Endothelial cell of umbilical vein (primary cell): ENCODE measurements around the gene MARS2. TPM values are rescaled to one million over a fixed set of nuclear protein-coding genes. Genes with fewer than 3 reads are reported as not detected.

Experiments used
- BruUV-seq: library from RNA; stranded (reverse); fragments of 400-500 nt; replicated peaks from 2 replicates; lab custom pipeline; 2021; lab: Mats Ljungman, UMichigan
- CTCF ChIA-PET: fragments of 300-600, 350-600 bp; sonication (Branson Sonifier 250); formaldehyde crosslinking; loops from one replicate; lab custom pipeline; 2021; ENCODE audit warnings: antibody characterized with exemption, inconsistent platforms; lab: Charles Lee
- POLR2A ChIA-PET: fragments of 300-600, 350-600 bp; sonication (Branson Sonifier 250); formaldehyde crosslinking; loops from one replicate; lab custom pipeline; 2021; ENCODE audit warnings: antibody characterized with exemption, inconsistent platforms; lab: Charles Lee
- DNase-seq: peaks from one replicate; pipeline ENCODE4 v3.0.0-alpha.2; 2011; ENCODE audit warnings: low read depth, low spot score
- FAIRE-seq: peaks from 2 replicates; lab custom pipeline; 2011; peaks lifted over from hg19 to GRCh38; lab: Jason Lieb, UNC
- H2AFZ ChIP-seq: 2 replicates; pipeline ENCODE4 v1.6.0; 2012; ENCODE audit warnings: low read depth, low read length, control low read depth, inconsistent platforms
- H3K27ac ChIP-seq: 2 replicates; pipeline ENCODE4 v1.5.1; 2011; ENCODE audit warnings: low read depth, mild to moderate bottlenecking, control low read depth, low read length, moderate library complexity; ENCODE audit not compliant: insufficient read depth
- H3K27me3 ChIP-seq, 2 experiments: 2 replicates each; pipeline versions ENCODE4 v1.6.0 to v1.6.1; 2011; ENCODE audit warnings: low read length in 2 of 2, mixed read lengths in 1 of 2; ENCODE audit not compliant: control insufficient read depth in 2 of 2, insufficient read depth in 2 of 2
- H3K36me3 ChIP-seq, 2 experiments: 2 replicates in 1 of 2; 3 replicates in 1 of 2; pipeline ENCODE4 v1.5.1; 2011; ENCODE audit warnings: low read length in 2 of 2, mild to moderate bottlenecking in 1 of 2, moderate library complexity in 1 of 2; ENCODE audit not compliant: control insufficient read depth in 2 of 2, insufficient read depth in 2 of 2; ENCODE audit errors: extremely low read depth in 1 of 2
- H3K4me1 ChIP-seq: 3 replicates; pipeline ENCODE4 v1.5.1; 2011; ENCODE audit warnings: mild to moderate bottlenecking, low read length; ENCODE audit not compliant: control insufficient read depth, insufficient read depth; ENCODE audit errors: extremely low read depth
- H3K4me2 ChIP-seq: 2 replicates; pipeline ENCODE4 v1.6.1; 2011; ENCODE audit warnings: low read length, control low read depth, mixed read lengths; ENCODE audit not compliant: insufficient read depth
- H3K4me3 ChIP-seq, 3 experiments: fragments of 200-600 bp in 1 of 3; sonication (generic), shearing (Covaris generic) in 1 of 3; replicated peaks in 1 of 3; 2 replicates each; pipeline ENCODE4 v1.5.1; 2011 to 2016; ENCODE audit warnings: control low read depth in 3 of 3, low read length in 3 of 3, mild to moderate bottlenecking in 2 of 3, inconsistent platforms in 1 of 3, low read depth in 1 of 3, moderate library complexity in 1 of 3; ENCODE audit not compliant: insufficient read depth in 1 of 3
- H3K79me2 ChIP-seq: 2 replicates; pipeline ENCODE4 v1.6.0; 2012; ENCODE audit warnings: low read length, inconsistent platforms; ENCODE audit not compliant: control insufficient read depth, insufficient read depth
- H3K9ac ChIP-seq: replicated peaks from 2 replicates; pipeline ENCODE3; 2011; ENCODE audit warnings: low read length, control low read depth; ENCODE audit not compliant: insufficient read depth; ENCODE audit errors: extremely low read depth
- H3K9me1 ChIP-seq: replicated peaks from 3 replicates; pipeline ENCODE4 v1.6.0; 2011; ENCODE audit warnings: mild to moderate bottlenecking, low read length; ENCODE audit not compliant: control insufficient read depth, insufficient read depth; ENCODE audit errors: extremely low read depth
- H3K9me3 ChIP-seq: replicated peaks from 2 replicates; pipeline ENCODE4 v1.5.1; 2012; ENCODE audit warnings: low read length, inconsistent platforms; ENCODE audit not compliant: control insufficient read depth, insufficient read depth
- H4K20me1 ChIP-seq: replicated peaks from 2 replicates; pipeline ENCODE3; 2011; ENCODE audit warnings: mild to moderate bottlenecking, low read length; ENCODE audit not compliant: control insufficient read depth, insufficient read depth; ENCODE audit errors: extremely low read depth
- CTCF ChIP-seq, 2 donors: IDR thresholded peaks; 1 replicate in 1 of 2; 2 replicates in 1 of 2; pipeline ENCODE4 v1.5.1; 2011; ENCODE audit warnings: low read length in 2 of 2, mild to moderate bottlenecking in 2 of 2, moderate library complexity in 2 of 2, control low read depth in 1 of 2, inconsistent platforms in 1 of 2, low read depth in 1 of 2; ENCODE audit not compliant: insufficient read depth in 1 of 2; ENCODE audit errors: extremely low read depth in 1 of 2
- EZH2 ChIP-seq: IDR thresholded peaks from 2 replicates; pipeline ENCODE4 v1.6.1; 2012; ENCODE audit warnings: borderline replicate concordance, low read depth, mild to moderate bottlenecking, moderate library complexity, low read length, inconsistent platforms; ENCODE audit not compliant: severe bottlenecking
- FOS ChIP-seq: IDR thresholded peaks from 2 replicates; pipeline ENCODE4 v1.6.1; 2011; ENCODE audit warnings: mild to moderate bottlenecking, low read length, moderate library complexity, borderline replicate concordance; ENCODE audit not compliant: insufficient read depth
- JUN ChIP-seq: IDR thresholded peaks from 2 replicates; pipeline ENCODE4 v1.6.1; 2011; ENCODE audit warnings: borderline replicate concordance, low read depth; ENCODE audit not compliant: insufficient read length, insufficient read depth
- dilution Hi-C: fragments of 300-500 bp; cut with MboI; formaldehyde crosslinking; loops from one replicate; pipeline ENCODE4 v1.15.0; 2019; ENCODE audit warnings: low sequenced_read_pairs; ENCODE audit not compliant: extremely low pct_ligation_motif_present
- intact Hi-C: fragments of 100-400 bp; cut with micrococcal nuclease; formaldehyde crosslinking; loops from one replicate; pipeline ENCODE4 v1.10.0; 2022
- polyA plus RNA-seq, 4 experiments: library from polyadenylated mRNA; depleted of rRNA in 3 of 4; stranded (reverse) in 3 of 4; unstranded in 1 of 4; fragments of >200 nt; gene quantifications; 2 replicates each; pipeline versions ENCODE4 v1.2.1 to v1.2.3, GENCODE V29; 2011 to 2012; ENCODE audit warnings: missing spikeins in 1 of 4
- total RNA-seq: library from RNA; stranded (reverse); gene quantifications from 2 replicates; pipeline ENCODE4 v1.2.3, GENCODE V29; 2021
- TF ChIP-seq, protein P1 (sequence below): IDR thresholded peaks from 2 replicates; pipeline ENCODE4 v1.6.1; 2011; ENCODE audit not compliant: insufficient read depth, insufficient read length

Gene MARS2
- total and polyA plus RNA-seq, 2 donors (not counting 3 experiments of a cell fraction or from before 2014, with no cell fraction given) = 2.4 to 5.3 TPM

GRCh38 chr2:197672371-197672893 lies 32.7 kb upstream of the MARS2 start:
- intact Hi-C loops = no loop called here
- Histone ChIP-seq H3K79me2 (no peaks in the 10 kb centered on the region), H3K4me3 (no peak overlapping the region), H2AFZ (no peak overlapping the region), H3K9ac (no peak overlapping the region), H3K27ac (no peak overlapping the region), H3K36me3 (no peaks in the 10 kb centered on the region), H4K20me1 (no peaks in the 10 kb centered on the region), H3K9me1 (no peaks in the 10 kb centered on the region), H3K27me3 (no peaks in the 10 kb centered on the region), H3K4me1 (peaks cover 28% of the 10 kb centered on the region), H3K9me3 (no peaks in the 10 kb centered on the region), H3K4me2 (no peak overlapping the region)
- dilution Hi-C loops = no loop called here
- ChIA-PET CTCF (interaction anchor here (0.7 kb wide), 1 partner anchor 42 kb away, joined by 3 read pairs; no protein-coding TSS in a partner anchor), POLR2A (no interaction called here)
- no TSS peak for BruUV-seq
- FAIRE-seq (no peak), DNase-seq (no peak)
- TF ChIP-seq CTCF (IDR thresholded peaks at IDR 0.05; ENCODE audit: extremely low read depth in 1 of 2, insufficient read depth in 1 of 2, low read depth in 1 of 2, low read length in 2 of 2) (no peak), JUN (no peak), EZH2 (no peak), FOS (no peak)
- TF ChIP-seq, protein P1, sequence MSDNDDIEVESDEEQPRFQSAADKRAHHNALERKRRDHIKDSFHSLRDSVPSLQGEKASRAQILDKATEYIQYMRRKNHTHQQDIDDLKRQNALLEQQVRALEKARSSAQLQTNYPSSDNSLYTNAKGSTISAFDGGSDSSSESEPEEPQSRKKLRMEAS = no peak
